Neural cell (in vitro differentiated cells): Measurements from ENCODE around the gene FYCO1.

Source experiments
- CTCF ChIP-seq: fragments of 450-650 bp; IDR thresholded peaks from 2 replicates; pipeline ENCODE4 v1.5.1; 2014; ENCODE audit warnings: antibody characterized with exemption, mild to moderate bottlenecking, moderate library complexity; ENCODE audit not compliant: poor library complexity, severe bottlenecking
- MXI1 ChIP-seq: fragments of 450-650 bp; conservative IDR thresholded peaks from 2 replicates; pipeline ENCODE4 v1.6.1; 2014; ENCODE audit warnings: antibody characterized with exemption, mild to moderate bottlenecking; ENCODE audit not compliant: poor library complexity, severe bottlenecking
- RAD21 ChIP-seq: fragments of 450-650 bp; conservative IDR thresholded peaks from 2 replicates; pipeline ENCODE4 v1.6.1; 2014; ENCODE audit warnings: antibody characterized with exemption, mild to moderate bottlenecking, moderate library complexity
- TAF1 ChIP-seq: IDR thresholded peaks from 2 replicates; pipeline ENCODE4 v1.6.1; 2012; ENCODE audit warnings: low read depth
- TF ChIP-seq, protein P1 (sequence below): IDR thresholded peaks from 2 replicates; pipeline ENCODE4 v1.6.1; 2012; ENCODE audit warnings: borderline replicate concordance

DNA sequence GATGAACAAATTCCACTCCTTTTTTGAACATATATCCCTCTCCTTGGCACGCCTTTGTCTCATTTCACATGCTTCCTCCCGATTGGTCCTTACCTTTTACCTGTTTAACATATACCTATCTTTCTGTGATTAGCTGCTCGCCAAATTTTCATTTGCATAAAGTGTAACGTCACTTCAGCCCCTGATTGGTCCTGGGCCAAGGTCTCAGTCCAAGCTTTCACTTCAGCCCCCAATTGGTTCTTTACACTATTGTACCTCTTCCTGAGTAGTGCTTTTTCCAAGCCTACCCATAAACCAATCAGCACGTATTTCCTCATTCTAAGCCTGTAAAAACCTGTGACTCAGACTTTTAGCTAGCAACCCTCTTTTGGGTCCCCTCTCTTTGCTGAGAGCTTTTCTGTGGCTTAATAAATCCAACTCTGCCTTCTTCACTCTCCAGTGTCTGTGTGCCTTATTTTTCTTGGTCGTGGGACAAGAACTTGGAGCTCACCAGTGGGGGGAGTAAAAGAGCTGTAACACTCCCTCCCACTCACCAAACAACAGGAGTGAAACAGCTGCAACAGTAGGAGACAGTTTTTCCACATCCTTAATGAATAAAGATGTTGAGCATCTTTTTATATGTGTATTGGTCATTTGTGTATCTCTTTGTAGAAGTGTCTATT is 32.2 kb upstream of the FYCO1 start:
- no peak for TF ChIP-seq RAD21
- no peak for TF ChIP-seq TAF1
- no peak for TF ChIP-seq CTCF
- TF ChIP-seq, protein P1, sequence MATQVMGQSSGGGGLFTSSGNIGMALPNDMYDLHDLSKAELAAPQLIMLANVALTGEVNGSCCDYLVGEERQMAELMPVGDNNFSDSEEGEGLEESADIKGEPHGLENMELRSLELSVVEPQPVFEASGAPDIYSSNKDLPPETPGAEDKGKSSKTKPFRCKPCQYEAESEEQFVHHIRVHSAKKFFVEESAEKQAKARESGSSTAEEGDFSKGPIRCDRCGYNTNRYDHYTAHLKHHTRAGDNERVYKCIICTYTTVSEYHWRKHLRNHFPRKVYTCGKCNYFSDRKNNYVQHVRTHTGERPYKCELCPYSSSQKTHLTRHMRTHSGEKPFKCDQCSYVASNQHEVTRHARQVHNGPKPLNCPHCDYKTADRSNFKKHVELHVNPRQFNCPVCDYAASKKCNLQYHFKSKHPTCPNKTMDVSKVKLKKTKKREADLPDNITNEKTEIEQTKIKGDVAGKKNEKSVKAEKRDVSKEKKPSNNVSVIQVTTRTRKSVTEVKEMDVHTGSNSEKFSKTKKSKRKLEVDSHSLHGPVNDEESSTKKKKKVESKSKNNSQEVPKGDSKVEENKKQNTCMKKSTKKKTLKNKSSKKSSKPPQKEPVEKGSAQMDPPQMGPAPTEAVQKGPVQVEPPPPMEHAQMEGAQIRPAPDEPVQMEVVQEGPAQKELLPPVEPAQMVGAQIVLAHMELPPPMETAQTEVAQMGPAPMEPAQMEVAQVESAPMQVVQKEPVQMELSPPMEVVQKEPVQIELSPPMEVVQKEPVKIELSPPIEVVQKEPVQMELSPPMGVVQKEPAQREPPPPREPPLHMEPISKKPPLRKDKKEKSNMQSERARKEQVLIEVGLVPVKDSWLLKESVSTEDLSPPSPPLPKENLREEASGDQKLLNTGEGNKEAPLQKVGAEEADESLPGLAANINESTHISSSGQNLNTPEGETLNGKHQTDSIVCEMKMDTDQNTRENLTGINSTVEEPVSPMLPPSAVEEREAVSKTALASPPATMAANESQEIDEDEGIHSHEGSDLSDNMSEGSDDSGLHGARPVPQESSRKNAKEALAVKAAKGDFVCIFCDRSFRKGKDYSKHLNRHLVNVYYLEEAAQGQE: no peak
- no peak for TF ChIP-seq MXI1
